ENCODE data around the gene MOCS1. TPM values are rescaled to one million over a fixed set of nuclear protein-coding genes. Genes with fewer than 3 reads are reported as not detected.

MOCS1 gene
- total RNA-seq, 1 donor from 2014 or later = 0.20 TPM

DNA sequence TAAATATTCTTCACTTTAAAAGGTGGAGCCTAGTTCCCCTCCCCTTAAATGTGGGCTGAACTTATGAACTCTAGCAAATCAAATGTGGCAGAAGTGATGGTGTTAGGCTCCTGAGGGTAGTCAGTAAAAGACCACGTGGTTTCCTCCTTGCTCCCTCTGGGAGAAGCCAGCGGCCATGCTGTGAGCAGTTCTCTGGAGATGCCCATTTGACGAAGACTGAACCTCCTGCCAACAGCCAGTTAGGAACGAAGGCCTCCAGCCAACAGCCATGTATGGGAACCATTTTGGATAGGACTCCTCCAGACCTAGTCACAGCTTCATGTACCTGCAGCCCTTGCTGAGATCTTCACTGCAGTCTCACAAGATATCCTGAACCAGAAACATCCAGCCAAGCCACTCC, 7.6 kb upstream of the MOCS1 start:
- DNase-seq = no peak
- Mint-ChIP-seq H3K27me3 (peaks cover 18% of the 10 kb centered on the region), H3K27ac (no peak overlapping the region), H3K4me3 (no peak overlapping the region), H3K4me1 (no peaks in the 10 kb centered on the region), H3K36me3 (ENCODE audit: low read depth) (no peaks in the 10 kb centered on the region), H3K9me3 (no peaks in the 10 kb centered on the region)
- TF ChIP-seq, protein P1, sequence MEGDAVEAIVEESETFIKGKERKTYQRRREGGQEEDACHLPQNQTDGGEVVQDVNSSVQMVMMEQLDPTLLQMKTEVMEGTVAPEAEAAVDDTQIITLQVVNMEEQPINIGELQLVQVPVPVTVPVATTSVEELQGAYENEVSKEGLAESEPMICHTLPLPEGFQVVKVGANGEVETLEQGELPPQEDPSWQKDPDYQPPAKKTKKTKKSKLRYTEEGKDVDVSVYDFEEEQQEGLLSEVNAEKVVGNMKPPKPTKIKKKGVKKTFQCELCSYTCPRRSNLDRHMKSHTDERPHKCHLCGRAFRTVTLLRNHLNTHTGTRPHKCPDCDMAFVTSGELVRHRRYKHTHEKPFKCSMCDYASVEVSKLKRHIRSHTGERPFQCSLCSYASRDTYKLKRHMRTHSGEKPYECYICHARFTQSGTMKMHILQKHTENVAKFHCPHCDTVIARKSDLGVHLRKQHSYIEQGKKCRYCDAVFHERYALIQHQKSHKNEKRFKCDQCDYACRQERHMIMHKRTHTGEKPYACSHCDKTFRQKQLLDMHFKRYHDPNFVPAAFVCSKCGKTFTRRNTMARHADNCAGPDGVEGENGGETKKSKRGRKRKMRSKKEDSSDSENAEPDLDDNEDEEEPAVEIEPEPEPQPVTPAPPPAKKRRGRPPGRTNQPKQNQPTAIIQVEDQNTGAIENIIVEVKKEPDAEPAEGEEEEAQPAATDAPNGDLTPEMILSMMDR (IDR thresholded peaks at IDR 0.05) = no peak
- ChIA-PET CTCF (no interaction called here), POLR2A (no interaction called here)
- ATAC-seq (ENCODE audit: low read depth) = no peak
- intact Hi-C loops (cut with micrococcal nuclease) = no loop called here

DNA sequence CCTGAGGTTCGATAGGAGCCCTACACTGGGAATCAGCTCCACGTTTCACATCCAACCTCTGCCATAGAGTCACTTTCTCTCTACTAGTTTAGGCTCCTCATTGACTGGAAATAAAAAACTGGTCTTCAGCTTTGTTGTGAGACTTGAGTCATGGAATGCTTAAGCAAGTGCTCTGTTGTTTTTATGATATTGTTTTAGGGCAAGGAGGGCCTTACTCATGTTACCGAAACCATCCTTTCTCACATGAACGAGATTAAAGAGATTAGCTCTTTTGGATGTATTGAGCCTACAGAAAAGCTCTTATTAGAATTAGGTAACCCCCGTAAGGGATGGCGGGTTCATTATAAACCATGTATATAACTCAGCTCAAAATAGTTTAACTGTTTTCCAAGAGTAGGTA, 6.9 kb upstream of the MOCS1 start:
- CTCF ChIA-PET = no interaction called here
- POLR2A ChIA-PET = no interaction called here
- no peak for ATAC-seq (ENCODE audit: low read depth)
- Mint-ChIP-seq H3K4me1 (no peaks in the 10 kb centered on the region), H3K9me3 (no peaks in the 10 kb centered on the region), H3K4me3 (no peak overlapping the region), H3K27me3 (peaks cover 20% of the 10 kb centered on the region), H3K36me3 (ENCODE audit: low read depth) (no peaks in the 10 kb centered on the region), H3K27ac (no peak overlapping the region)
- intact Hi-C loops (cut with micrococcal nuclease) = no loop called here
- TF ChIP-seq, protein P1 (IDR thresholded peaks at IDR 0.05) = no peak
- DNase-seq = no peak

DNA sequence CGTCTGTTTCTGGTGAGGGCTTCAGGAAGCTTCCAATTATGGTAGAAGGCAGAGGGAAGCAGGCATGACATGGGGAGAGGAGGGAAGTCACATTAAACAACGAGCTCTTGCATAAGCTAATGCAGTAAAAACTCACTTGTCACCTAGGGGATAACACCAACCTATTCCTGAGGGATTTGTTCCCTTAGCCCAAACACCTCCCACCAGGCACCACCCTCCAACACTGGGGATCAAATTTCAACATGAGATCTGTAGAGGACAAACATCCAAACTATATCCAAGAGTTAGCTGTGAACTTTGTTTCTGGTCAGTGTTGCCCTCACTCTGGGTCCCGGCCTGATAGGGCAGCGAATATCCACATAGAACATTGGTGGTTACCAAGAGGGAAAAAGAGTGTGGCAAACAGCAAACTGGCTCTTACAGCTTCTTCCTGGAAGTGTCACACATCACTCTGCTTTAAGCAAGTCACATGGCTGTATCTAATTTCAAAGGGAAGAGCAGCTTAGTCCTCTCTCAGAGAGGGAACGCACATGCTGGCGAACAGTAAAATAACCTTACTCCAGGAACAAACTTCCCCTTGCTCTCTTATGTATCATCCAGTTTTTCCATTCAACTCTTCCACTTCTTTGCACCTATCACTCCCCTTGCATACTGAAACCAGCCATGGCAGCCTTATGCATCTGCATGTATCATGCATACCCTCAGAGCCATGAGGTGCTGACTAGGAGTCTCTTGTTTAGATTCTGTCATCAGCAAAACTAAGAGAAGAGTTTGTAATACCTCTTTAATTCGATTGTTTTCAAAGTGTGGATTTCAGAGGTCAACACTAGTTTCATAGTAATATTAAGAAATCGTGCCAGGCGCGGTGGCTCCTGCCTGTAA, 4.8 kb upstream of the MOCS1 start:
- Mint-ChIP-seq H3K4me3 (no peak overlapping the region), H3K27ac (no peak overlapping the region), H3K4me1 (peaks cover under 1% of the 10 kb centered on the region), H3K36me3 (ENCODE audit: low read depth) (no peaks in the 10 kb centered on the region), H3K27me3 (peaks cover 24% of the 10 kb centered on the region), H3K9me3 (no peaks in the 10 kb centered on the region)
- no peak for DNase-seq
- TF ChIP-seq, protein P1 (IDR thresholded peaks at IDR 0.05) = no peak
- ATAC-seq (ENCODE audit: low read depth) = no peak
- intact Hi-C loops (cut with micrococcal nuclease) = no loop called here
- POLR2A ChIA-PET = no interaction called here
- CTCF ChIA-PET = no interaction called here

DNA sequence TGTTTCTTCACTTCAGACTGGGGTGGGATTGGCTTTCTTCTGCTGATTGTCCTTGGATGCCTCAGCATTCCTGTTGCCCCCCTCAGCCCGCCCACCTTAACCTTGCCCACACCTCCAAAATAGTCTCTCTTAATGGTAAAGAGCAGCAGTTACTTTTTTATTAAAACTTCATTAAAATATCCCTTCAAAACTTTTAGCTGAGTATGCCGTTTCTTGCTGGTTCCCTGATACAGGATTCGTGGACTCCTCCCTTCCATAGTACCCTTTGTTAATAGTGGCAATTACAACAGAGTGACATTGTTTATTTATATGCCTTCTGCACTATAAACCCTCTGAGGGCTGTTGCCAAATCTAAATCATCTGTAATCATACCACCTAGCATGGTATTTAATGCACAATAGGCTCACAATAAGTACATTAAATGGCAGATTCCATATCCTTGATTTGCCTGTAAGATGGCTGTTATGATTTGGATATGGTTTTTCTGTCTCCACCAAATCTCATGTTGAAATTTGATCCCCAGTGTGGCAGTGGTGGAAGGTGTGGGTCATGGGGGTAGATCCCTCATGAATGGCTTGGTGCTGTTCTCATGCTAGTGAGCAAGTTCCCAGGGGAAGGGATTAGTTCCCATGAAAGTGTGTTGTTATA, 3.5 kb upstream of the MOCS1 start:
- ATAC-seq (ENCODE audit: low read depth) (no peak), DNase-seq (no peak)
- ChIA-PET CTCF (no interaction called here), POLR2A (no interaction called here)
- intact Hi-C loops (cut with micrococcal nuclease) = no loop called here
- TF ChIP-seq, protein P1 (IDR thresholded peaks at IDR 0.05) = no peak
- no peaks in the 10 kb centered on the region for H3K36me3 Mint-ChIP-seq (ENCODE audit: low read depth)
- no peak overlapping the region for H3K27ac Mint-ChIP-seq
- no peak overlapping the region for H3K4me3 Mint-ChIP-seq
- H3K27me3 Mint-ChIP-seq = peaks cover 35% of the 10 kb centered on the region
- H3K9me3 Mint-ChIP-seq = no peaks in the 10 kb centered on the region
- peaks cover 5% of the 10 kb centered on the region for H3K4me1 Mint-ChIP-seq

DNA sequence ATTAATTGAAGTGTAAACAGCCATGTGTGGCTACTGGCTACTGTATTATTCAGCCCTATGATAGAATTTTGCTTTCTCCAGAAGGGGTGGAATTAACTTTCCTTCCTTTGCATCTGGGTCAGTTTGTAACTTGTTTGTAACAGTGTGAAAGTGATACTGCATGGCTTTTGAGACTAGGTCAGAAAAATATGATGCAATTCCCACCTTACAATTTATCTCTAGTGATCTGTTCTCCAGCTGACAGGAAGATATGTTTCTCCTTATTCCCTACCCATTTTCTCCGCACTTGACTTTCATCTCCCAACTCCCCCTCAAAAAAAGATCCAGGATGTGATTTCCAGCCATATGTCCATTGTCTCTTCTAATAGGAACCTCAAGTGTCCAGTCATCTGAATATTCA, 2.6 kb upstream of the MOCS1 start:
- ChIA-PET POLR2A (no interaction called here), CTCF (no interaction called here)
- H3K27ac Mint-ChIP-seq = no peak overlapping the region
- no peak overlapping the region for H3K4me3 Mint-ChIP-seq
- DNase-seq (no peak), ATAC-seq (ENCODE audit: low read depth) (no peak)
- H3K36me3 Mint-ChIP-seq (ENCODE audit: low read depth) = no peaks in the 10 kb centered on the region
- H3K27me3 Mint-ChIP-seq = peaks cover 42% of the 10 kb centered on the region
- intact Hi-C loops (cut with micrococcal nuclease) = no loop called here
- peaks cover 5% of the 10 kb centered on the region for H3K4me1 Mint-ChIP-seq
- no peaks in the 10 kb centered on the region for H3K9me3 Mint-ChIP-seq
- TF ChIP-seq, protein P1 (IDR thresholded peaks at IDR 0.05) = no peak
